ENCODE results near the gene SRRM1.
"Not testable (repeated sequence)": the region's sequence is repeated elsewhere in the genome, so short reads cannot be mapped to it uniquely, and the experiment has no call there.

The SRRM1 gene

GRCh38 chr1:24717887-24718650, 75.0 kb downstream of the SRRM1 start:
- no peak for DNase-seq (ENCODE audit: low read depth in 2 of 2)

GRCh38 chr1:24720152-24720551, 77.0 kb downstream of the SRRM1 start:
- DNase-seq (ENCODE audit: low read depth in 2 of 2): no peak

- no peak for DNase-seq (ENCODE audit: low read depth in 2 of 2)
Measured at GRCh38 chr1:24721533-24721932, 78.4 kb downstream of the SRRM1 start.

GRCh38 chr1:24722073-24723035, 79.3 kb downstream of the SRRM1 start:
- DNase-seq (ENCODE audit: low read depth in 2 of 2): not testable (repeated sequence)

Measured in stimulated activated CD8-positive, alpha-beta memory T cell treated with anti-CD3 and anti-CD28 coated beads, Interleukin-2, amount 100 ng/mL, for 1 hour (primary cell).